Mesenchymal stem cell (in vitro differentiated cells and primary cell): ENCODE data around the gene PRKRA.
A peak's percentile ranks its signal among the peaks of the same experiment; 100 is the strongest.

Experiments used
- DNase-seq: peaks from one replicate; pipeline ENCODE4 v3.0.0-alpha.2; 2013
- H2AFZ ChIP-seq: one replicate; pipeline ENCODE4 v1.6.1; 2013; ENCODE audit warnings: low read depth, mild to moderate bottlenecking, control low read depth, inconsistent platforms, low read length, moderate library complexity
- H2AK5ac ChIP-seq: 2 replicates; pipeline ENCODE4 v1.6.1; 2013; ENCODE audit warnings: low read length, moderate library complexity, mild to moderate bottlenecking, inconsistent platforms; ENCODE audit not compliant: severe bottlenecking
- H2BK120ac ChIP-seq: one replicate; pipeline ENCODE4 v1.6.1; 2013; ENCODE audit warnings: low read depth, mild to moderate bottlenecking, inconsistent platforms, low read length, moderate library complexity
- H2BK12ac ChIP-seq, 2 experiments: one replicate each; pipeline ENCODE4 v1.6.1; 2013; ENCODE audit warnings: inconsistent platforms in 2 of 2, low read length in 2 of 2, mild to moderate bottlenecking in 2 of 2, moderate library complexity in 2 of 2, control low read depth in 1 of 2
- H2BK15ac ChIP-seq: one replicate; pipeline ENCODE4 v1.6.1; 2013; ENCODE audit warnings: mild to moderate bottlenecking, low read depth, inconsistent platforms; ENCODE audit not compliant: poor library complexity, severe bottlenecking
- H2BK5ac ChIP-seq: 2 replicates; pipeline ENCODE4 v1.6.1; 2013; ENCODE audit warnings: low read depth, mild to moderate bottlenecking, low read length, control low read depth, inconsistent platforms; ENCODE audit not compliant: poor library complexity, severe bottlenecking
- H3K14ac ChIP-seq, 2 experiments: one replicate each; pipeline ENCODE4 v1.6.1; 2013; ENCODE audit warnings: inconsistent platforms in 2 of 2, low read length in 2 of 2, control low read depth in 1 of 2, mild to moderate bottlenecking in 1 of 2, moderate library complexity in 1 of 2
- H3K18ac ChIP-seq, 2 experiments: one replicate each; pipeline ENCODE4 v1.6.1; 2013; ENCODE audit warnings: inconsistent platforms in 2 of 2, low read length in 2 of 2, control low read depth in 1 of 2, low read depth in 1 of 2, mild to moderate bottlenecking in 1 of 2
- H3K23ac ChIP-seq, 2 experiments: one replicate each; pipeline ENCODE4 v1.6.1; 2013; ENCODE audit warnings: inconsistent platforms in 2 of 2, low read length in 2 of 2, mild to moderate bottlenecking in 2 of 2, moderate library complexity in 2 of 2, control low read depth in 1 of 2
- H3K27ac ChIP-seq: 2 replicates; pipeline ENCODE4 v1.5.1; 2013; ENCODE audit warnings: mild to moderate bottlenecking, moderate library complexity, low read length, control low read depth, inconsistent platforms; ENCODE audit not compliant: poor library complexity, severe bottlenecking
- H3K27me3 ChIP-seq, 2 experiments: 2 replicates each; pipeline versions ENCODE4 v1.6.1 to v1.7.0; 2013; ENCODE audit warnings: low read length in 2 of 2, mild to moderate bottlenecking in 2 of 2, moderate library complexity in 2 of 2, control low read depth in 1 of 2, inconsistent platforms in 1 of 2; ENCODE audit not compliant: control insufficient read depth in 1 of 2, insufficient read depth in 1 of 2
- H3K36me3 ChIP-seq, 2 experiments: 2 replicates each; pipeline versions ENCODE4 v1.6.1 to v1.7.0; 2013; ENCODE audit warnings: low read length in 2 of 2, control low read depth in 1 of 2, inconsistent platforms in 1 of 2, low read depth in 1 of 2, mild to moderate bottlenecking in 1 of 2; ENCODE audit not compliant: insufficient read depth in 2 of 2, control insufficient read depth in 1 of 2
- H3K4ac ChIP-seq, 2 experiments: one replicate each; pipeline ENCODE4 v1.6.1; 2013; ENCODE audit warnings: inconsistent platforms in 2 of 2, low read length in 2 of 2, mild to moderate bottlenecking in 2 of 2, moderate library complexity in 2 of 2, control low read depth in 1 of 2, low read depth in 1 of 2
- H3K4me1 ChIP-seq: 2 replicates; pipeline ENCODE4 v1.6.1; 2013; ENCODE audit warnings: low read depth, low read length, control low read depth; ENCODE audit not compliant: control insufficient read depth, insufficient read depth
- H3K4me2 ChIP-seq: 2 replicates; pipeline ENCODE4 v1.6.1; 2013; ENCODE audit warnings: low read length, mild to moderate bottlenecking, inconsistent platforms; ENCODE audit not compliant: poor library complexity, severe bottlenecking
- H3K4me3 ChIP-seq, 2 experiments: 2 replicates each; pipeline versions ENCODE4 v1.5.1 to v1.7.0; 2013; ENCODE audit warnings: low read length in 2 of 2, mild to moderate bottlenecking in 2 of 2, control low read depth in 1 of 2, low read depth in 1 of 2; ENCODE audit not compliant: insufficient read depth in 1 of 2
- H3K79me1 ChIP-seq: replicated peaks from 2 replicates; pipeline ENCODE4 v1.6.1; 2013; ENCODE audit warnings: mild to moderate bottlenecking, control low read depth, low read length, inconsistent platforms; ENCODE audit not compliant: poor library complexity, severe bottlenecking
- H3K9ac ChIP-seq: 2 replicates; pipeline ENCODE4 v1.7.0; 2013; ENCODE audit warnings: mild to moderate bottlenecking, low read length, moderate library complexity
- H3K9me3 ChIP-seq: 2 replicates; pipeline ENCODE4 v1.7.0; 2013; ENCODE audit warnings: mild to moderate bottlenecking, low read length; ENCODE audit not compliant: control insufficient read depth
- H4K8ac ChIP-seq: one replicate; pipeline ENCODE4 v1.6.1; 2013; ENCODE audit warnings: inconsistent platforms, mild to moderate bottlenecking, low read length, moderate library complexity
- H4K91ac ChIP-seq: one replicate; pipeline ENCODE4 v1.6.1; 2013; ENCODE audit warnings: mild to moderate bottlenecking, low read length, inconsistent platforms
- WGBS: methylation state at CpG from one replicate; pipeline ENCODE4 v1.1.7; 2013; ENCODE audit warnings: mixed read lengths; 5-methylcytosine and 5-hydroxymethylcytosine counted together

PRKRA gene

GRCh38 chr2:178422097-178422496, 28.9 kb downstream of the PRKRA start:
- WGBS, result 98% methylated on average over 2 of the region's 3 CpGs
- Histone ChIP-seq H3K27me3 (no peaks in the 10 kb centered on the region), H3K4me2 (no peak overlapping the region), H2BK12ac (no peak overlapping the region), H3K23ac (no peak overlapping the region), H3K4me1 (no peaks in the 10 kb centered on the region), H4K8ac (no peak overlapping the region), H2BK15ac (no peak overlapping the region), H3K79me1 (peaks cover 40% of the 10 kb centered on the region), H2AK5ac (no peak overlapping the region), H4K91ac (no peak overlapping the region), H3K27ac (no peak overlapping the region), H3K4me3 (no peak overlapping the region), H3K18ac (no peak overlapping the region), H2AFZ (no peak overlapping the region), H3K14ac (no peak overlapping the region), H3K9ac (no peak overlapping the region), H2BK5ac (no peak overlapping the region), H3K36me3 (peaks cover 0 to 9% of the 10 kb centered on the region in 2 experiments), H3K9me3 (no peaks in the 10 kb centered on the region), H2BK120ac (no peak overlapping the region), H3K4ac (no peak overlapping the region)
- DNase-seq, result no peak

- H2BK15ac ChIP-seq, result no peak overlapping the region
- no peak overlapping the region for H2AK5ac ChIP-seq
- H3K27ac ChIP-seq, result no peak overlapping the region
- no peak overlapping the region for H3K4me3 ChIP-seq
- H3K23ac ChIP-seq, result no peak overlapping the region
- no peaks in the 10 kb centered on the region for H3K9me3 ChIP-seq
- no peaks in the 10 kb centered on the region for H3K36me3 ChIP-seq
- no peak overlapping the region for H2BK120ac ChIP-seq
- no peak overlapping the region for H3K4ac ChIP-seq
- H3K14ac ChIP-seq, result no peak overlapping the region
- H3K27me3 ChIP-seq, result no peaks in the 10 kb centered on the region
- H3K9ac ChIP-seq, result no peak overlapping the region
- H4K91ac ChIP-seq, result no peak overlapping the region
- H3K4me2 ChIP-seq, result no peak overlapping the region
- no peak overlapping the region for H2BK5ac ChIP-seq
- DNase-seq, result peak; percentile 16
- H3K79me1 ChIP-seq, result peaks cover 43% of the 10 kb centered on the region
- no peak overlapping the region for H3K18ac ChIP-seq
- 33% methylated on average over 1 of the region's 1 CpG for WGBS
- H2BK12ac ChIP-seq, result no peak overlapping the region
- no peak overlapping the region for H4K8ac ChIP-seq
- H3K4me1 ChIP-seq, result no peaks in the 10 kb centered on the region
- H2AFZ ChIP-seq, result no peak overlapping the region
Observed at GRCh38 chr2:178420463-178420999, 30.4 kb downstream of the PRKRA start.

- Histone ChIP-seq H3K36me3 (no peaks in the 10 kb centered on the region), H2BK120ac (no peak overlapping the region), H3K18ac (no peak overlapping the region), H3K23ac (no peak overlapping the region), H2AFZ (no peak overlapping the region), H3K27ac (no peak overlapping the region), H2BK15ac (no peak overlapping the region), H2BK12ac (no peak overlapping the region), H2BK5ac (no peak overlapping the region), H4K91ac (no peak overlapping the region), H3K9ac (no peak overlapping the region), H3K79me1 (peaks cover 41% of the 10 kb centered on the region), H2AK5ac (no peak overlapping the region), H3K4me1 (no peaks in the 10 kb centered on the region), H4K8ac (no peak overlapping the region), H3K4ac (no peak overlapping the region), H3K4me2 (no peak overlapping the region), H3K9me3 (no peaks in the 10 kb centered on the region), H3K27me3 (no peaks in the 10 kb centered on the region), H3K14ac (no peak overlapping the region), H3K4me3 (no peak overlapping the region)
- WGBS, result no CpG with 5 or more reads among the region's 1 CpG
- DNase-seq, result peak; percentile 44
Observed at GRCh38 chr2:178419123-178419522, 31.9 kb downstream of the PRKRA start.

GRCh38 chr2:178418426-178418825, 32.5 kb downstream of the PRKRA start:
- no peak overlapping the region for H3K23ac ChIP-seq
- H4K8ac ChIP-seq, result no peak overlapping the region

More at GRCh38 chr2:178418426-178418825, 32.5 kb downstream of the PRKRA start:
- Histone ChIP-seq H3K4me2 (no peak overlapping the region), H2BK12ac (no peak overlapping the region), H2BK15ac (no peak overlapping the region), H2AK5ac (no peak overlapping the region), H3K4me1 (no peaks in the 10 kb centered on the region), H3K14ac (no peak overlapping the region), H3K9me3 (no peaks in the 10 kb centered on the region), H2BK120ac (no peak overlapping the region), H3K27me3 (no peaks in the 10 kb centered on the region), H3K4ac (no peak overlapping the region), H3K36me3 (no peaks in the 10 kb centered on the region), H3K18ac (no peak overlapping the region), H3K4me3 (no peak overlapping the region), H3K27ac (no peak overlapping the region), H3K9ac (no peak overlapping the region), H3K79me1 (peaks cover 41% of the 10 kb centered on the region), H2BK5ac (no peak overlapping the region), H4K91ac (no peak overlapping the region), H2AFZ (no peak overlapping the region)
- no CpG with 5 or more reads among the region's 1 CpG for WGBS
- DNase-seq, result peak; percentile 67
